Endodermal cell (in vitro differentiated cells): Measurements from ENCODE around the gene ZBTB8OS. TPM values are rescaled to one million over a fixed set of nuclear protein-coding genes. Genes with fewer than 3 reads are reported as not detected.
"Not testable (repeated sequence)": the region's sequence is repeated elsewhere in the genome, so short reads cannot be mapped to it uniquely, and the experiment has no call there.

Experiments
- DNase-seq: peaks from one replicate; pipeline ENCODE4 v3.0.0-alpha.2; 2017
- H3K27ac ChIP-seq: 2 replicates; pipeline ENCODE4 v1.5.1; 2013; ENCODE audit warnings: mild to moderate bottlenecking, low read depth, low read length, moderate library complexity
- H3K27me3 ChIP-seq: 2 replicates; pipeline ENCODE4 v1.6.1; 2013; ENCODE audit warnings: mild to moderate bottlenecking, low read length, moderate library complexity; ENCODE audit not compliant: insufficient read depth, control insufficient read depth, poor library complexity, severe bottlenecking
- H3K36me3 ChIP-seq: 2 replicates; pipeline ENCODE4 v1.7.0; 2013; ENCODE audit warnings: mild to moderate bottlenecking, low read length, moderate library complexity; ENCODE audit not compliant: control insufficient read depth, insufficient read depth
- H3K4me1 ChIP-seq: one replicate; pipeline ENCODE4 v1.7.0; 2013; ENCODE audit warnings: low read length; ENCODE audit not compliant: control insufficient read depth, insufficient read depth
- H3K4me3 ChIP-seq: 2 replicates; pipeline ENCODE4 v1.5.1; 2013; ENCODE audit warnings: mild to moderate bottlenecking, low read length, moderate library complexity
- H3K9ac ChIP-seq: 2 replicates; pipeline ENCODE4 v1.6.1; 2013; ENCODE audit warnings: mild to moderate bottlenecking, low read length, moderate library complexity; ENCODE audit not compliant: poor library complexity, severe bottlenecking; ENCODE audit errors: extremely low read depth
- H3K9me3 ChIP-seq: 2 replicates; pipeline ENCODE4 v1.6.1; 2013; ENCODE audit warnings: mild to moderate bottlenecking, low read length, moderate library complexity; ENCODE audit not compliant: control insufficient read depth
- H3K27ac Mint-ChIP-seq: 2 replicates; pipeline ENCODE4 v1.8.0; 2020; ENCODE audit warnings: mixed read lengths
- H3K27me3 Mint-ChIP-seq: 2 replicates; pipeline ENCODE4 v1.8.0; 2021; ENCODE audit warnings: mild to moderate bottlenecking, mixed read lengths; ENCODE audit not compliant: insufficient read depth
- H3K36me3 Mint-ChIP-seq: 2 replicates; pipeline ENCODE4 v1.8.0; 2020; ENCODE audit warnings: low read depth, mixed read lengths
- H3K4me1 Mint-ChIP-seq: 2 replicates; pipeline ENCODE4 v1.8.0; 2020; ENCODE audit warnings: mixed read lengths
- H3K4me3 Mint-ChIP-seq: 2 replicates; pipeline ENCODE4 v1.8.0; 2020; ENCODE audit warnings: mild to moderate bottlenecking, moderate library complexity, mixed read lengths
- H3K9me3 Mint-ChIP-seq: 2 replicates; pipeline ENCODE4 v1.8.0; 2020; ENCODE audit warnings: mild to moderate bottlenecking, mixed read lengths
- CTCF ChIP-seq: fragments of 200-600 bp; sonication (generic); conservative IDR thresholded peaks from 2 replicates; pipeline ENCODE4 v1.5.0; 2021; ENCODE audit warnings: antibody characterized with exemption, mild to moderate bottlenecking
- WGBS, 2 experiments: methylation state at CpG; one replicate each; pipeline versions ENCODE4 v1.1.5 to v1.1.7; 2013; ENCODE audit warnings: missing lambda C conversion rate in 2 of 2, mixed read lengths in 1 of 2; ENCODE audit not compliant: insufficient coverage in 1 of 2, insufficient read length in 1 of 2; 5-methylcytosine and 5-hydroxymethylcytosine counted together
- total RNA-seq, 2 donors: library from RNA; stranded (reverse); fragmentation: NEBNext Ultra II Directional in 1 of 2; extraction: Animal tissue kit (Norgen Biotek cat#: 25700) in 1 of 2; gene quantifications; 2 replicates in 1 of 2; 3 replicates in 1 of 2; pipeline ENCODE4 v1.2.1, GENCODE V29; 2021

Gene ZBTB8OS
- total RNA-seq, 2 donors from 2014 or later, result 85.1 to 99.4 TPM

DNA sequence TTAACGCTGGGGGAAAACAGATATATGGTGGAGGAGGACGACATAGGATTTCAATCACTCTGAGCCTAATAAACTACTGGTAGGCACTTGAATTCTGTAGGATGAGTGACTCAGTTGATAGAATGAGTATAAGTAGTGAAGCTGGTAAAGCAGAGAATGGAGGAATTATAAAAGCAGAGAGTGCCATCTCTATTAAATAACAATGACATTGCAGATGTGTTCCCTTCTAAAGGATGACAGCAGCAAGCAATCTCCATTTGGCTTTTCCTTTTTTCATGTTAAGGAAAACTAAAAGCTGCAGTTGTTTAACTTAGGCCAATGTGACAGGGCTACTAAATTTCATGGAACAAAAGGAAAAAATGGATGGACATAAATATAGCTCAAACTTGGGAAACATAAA lies 17.5 kb downstream of the ZBTB8OS start:
- TF ChIP-seq CTCF, result no peak
- H3K4me1 Mint-ChIP-seq, result peaks cover 16% of the 10 kb centered on the region
- peaks cover 3% of the 10 kb centered on the region for H3K4me1 ChIP-seq
- H3K4me3 Mint-ChIP-seq, result no peak overlapping the region
- peak overlapping the region; percentile 36 for H3K27ac Mint-ChIP-seq
- no peaks in the 10 kb centered on the region for H3K27me3 ChIP-seq
- no peak overlapping the region for H3K27ac ChIP-seq
- no peak for DNase-seq
- WGBS, 2 experiments, result 67 to 75% methylated on average over 2 of the region's 2 CpGs
- H3K36me3 ChIP-seq, result peaks cover 64% of the 10 kb centered on the region
- peaks cover 56% of the 10 kb centered on the region for H3K36me3 Mint-ChIP-seq
- H3K9me3 Mint-ChIP-seq, result no peaks in the 10 kb centered on the region
- H3K27me3 Mint-ChIP-seq, result no peaks in the 10 kb centered on the region
- H3K9me3 ChIP-seq, result no peaks in the 10 kb centered on the region
- no peak overlapping the region for H3K9ac ChIP-seq
- H3K4me3 ChIP-seq, result no peak overlapping the region

DNA sequence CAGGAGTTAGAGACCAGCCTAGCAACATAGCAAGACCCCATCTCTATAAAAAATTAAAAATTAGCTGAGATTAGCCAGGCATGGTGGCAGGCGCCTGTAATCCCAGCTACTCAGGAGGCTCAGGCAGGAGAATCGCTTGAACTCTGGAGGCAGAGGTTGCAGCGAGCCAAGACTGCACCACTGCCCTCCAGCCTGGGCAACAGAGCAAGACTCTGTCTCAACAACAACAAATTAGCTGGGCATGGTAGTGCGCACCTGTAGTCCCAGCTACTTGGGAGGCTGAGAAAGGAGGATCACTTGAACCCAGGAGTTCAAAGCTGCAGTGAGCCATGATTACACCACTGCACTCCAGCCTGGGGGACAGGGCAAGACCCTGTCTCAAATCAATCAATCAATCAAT lies 20.2 kb downstream of the ZBTB8OS start:
- H3K4me3 Mint-ChIP-seq, H3K4me1 Mint-ChIP-seq, H3K9me3 ChIP-seq, H3K27me3 ChIP-seq, H3K4me1 ChIP-seq, H3K27ac Mint-ChIP-seq, H3K27ac ChIP-seq, DNase-seq, H3K9ac ChIP-seq, H3K4me3 ChIP-seq, H3K27me3 Mint-ChIP-seq, H3K9me3 Mint-ChIP-seq: not testable (repeated sequence)
- H3K36me3 Mint-ChIP-seq, result peaks cover 59% of the 10 kb centered on the region
- H3K36me3 ChIP-seq, result peaks cover 71% of the 10 kb centered on the region
- 96 to 98% methylated on average over 4 of the region's 4 CpGs for WGBS, 2 experiments

- no peak for DNase-seq
- H3K4me1 Mint-ChIP-seq, result no peaks in the 10 kb centered on the region
- no peak overlapping the region for H3K27ac Mint-ChIP-seq
- H3K27me3 ChIP-seq, result no peaks in the 10 kb centered on the region
- peaks cover 60% of the 10 kb centered on the region for H3K36me3 ChIP-seq
- no peak overlapping the region for H3K4me3 ChIP-seq
- H3K9me3 ChIP-seq, result no peaks in the 10 kb centered on the region
- no peak overlapping the region for H3K27ac ChIP-seq
- H3K9me3 Mint-ChIP-seq, result no peaks in the 10 kb centered on the region
- H3K4me3 Mint-ChIP-seq, result no peak overlapping the region
- TF ChIP-seq CTCF, result no peak
- H3K4me1 ChIP-seq, result no peaks in the 10 kb centered on the region
- H3K36me3 Mint-ChIP-seq, result peaks cover 58% of the 10 kb centered on the region
- WGBS, 2 experiments, result 92 to 96% methylated on average over 10 to 11 of the region's 11 CpGs
- no peaks in the 10 kb centered on the region for H3K27me3 Mint-ChIP-seq
- H3K9ac ChIP-seq, result no peak overlapping the region
These were observed 22.7 kb downstream of the ZBTB8OS start for GRCh38 chr1:32627596-32628162.

GRCh38 chr1:32626176-32626575 lies 24.2 kb downstream of the ZBTB8OS start:
- DNase-seq, result no peak
- peaks cover 65% of the 10 kb centered on the region for H3K36me3 Mint-ChIP-seq
- H3K4me3 Mint-ChIP-seq, result no peak overlapping the region
- no peak overlapping the region for H3K4me3 ChIP-seq
- no peaks in the 10 kb centered on the region for H3K4me1 ChIP-seq
- H3K27me3 ChIP-seq, result no peaks in the 10 kb centered on the region
- H3K9me3 ChIP-seq, result no peaks in the 10 kb centered on the region
- H3K27ac Mint-ChIP-seq, result no peak overlapping the region
- H3K27ac ChIP-seq, result no peak overlapping the region
- WGBS, 2 experiments, result 94 to 100% methylated on average over 1 of the region's 1 CpG
- H3K27me3 Mint-ChIP-seq, result no peaks in the 10 kb centered on the region
- H3K9me3 Mint-ChIP-seq, result no peaks in the 10 kb centered on the region
- no peak overlapping the region for H3K9ac ChIP-seq
- TF ChIP-seq CTCF, result no peak
- H3K4me1 Mint-ChIP-seq, result no peaks in the 10 kb centered on the region
- peaks cover 61% of the 10 kb centered on the region for H3K36me3 ChIP-seq
